Choroid plexus epithelial cell (primary cell): ENCODE results near the gene MINDY4.

ENCODE experiments used
- DNase-seq: peaks from one replicate; pipeline ENCODE4 v3.0.0-alpha.2; 2010; ENCODE audit warnings: low read depth
- H3K4me3 ChIP-seq: 2 replicates; pipeline ENCODE4 v1.5.1; 2011; ENCODE audit warnings: low read depth, mild to moderate bottlenecking, control low read depth, low read length, moderate library complexity
- CTCF ChIP-seq: conservative IDR thresholded peaks from 2 replicates; pipeline ENCODE4 v1.5.1; 2011; ENCODE audit warnings: low read depth, mild to moderate bottlenecking, control low read depth, inconsistent platforms, low read length, moderate library complexity

MINDY4 gene

DNA sequence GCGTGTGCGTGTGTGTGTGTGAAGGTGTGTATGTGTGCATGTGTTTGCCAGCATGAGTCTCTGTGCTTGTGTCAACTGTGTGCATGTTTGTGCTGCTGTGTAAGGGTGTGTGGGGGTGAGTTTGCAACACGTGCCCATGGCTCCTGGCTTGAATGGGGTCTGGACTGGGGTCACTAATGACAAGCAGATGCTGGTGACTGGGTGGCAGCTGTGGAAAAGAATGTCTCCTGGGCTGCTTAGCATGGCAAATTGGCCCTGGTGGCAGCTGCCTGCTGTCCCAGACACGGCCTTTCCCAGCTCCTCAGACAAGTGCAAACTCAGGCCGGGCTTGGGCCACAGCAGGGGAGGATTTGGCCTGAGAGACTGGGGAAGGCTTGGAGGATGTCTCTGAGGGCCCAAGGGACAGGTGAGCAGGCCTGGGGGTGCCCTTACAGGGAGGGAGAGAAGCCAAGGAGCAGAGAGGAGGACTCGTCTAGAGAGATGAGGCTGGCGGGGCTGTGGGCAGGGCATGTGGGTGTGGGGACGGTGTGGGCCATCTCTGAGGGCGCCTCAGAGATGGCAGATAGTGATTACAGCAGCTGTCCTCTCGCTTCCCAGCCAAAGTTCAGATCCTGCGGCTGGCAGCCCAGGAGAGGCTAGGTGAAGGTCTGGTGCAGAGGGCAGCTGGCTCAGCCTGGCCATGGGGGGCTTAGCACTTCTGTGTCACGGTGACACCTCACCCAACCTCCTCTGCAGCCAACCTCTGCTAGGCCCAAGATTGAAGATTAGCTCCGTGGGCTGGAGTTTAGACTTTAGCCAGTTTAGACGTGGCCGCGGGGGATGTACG is 142.0 kb downstream of the MINDY4 start:
- DNase-seq, result no peak
- no peak for TF ChIP-seq CTCF
- H3K4me3 ChIP-seq, result no peak overlapping the region

- DNase-seq, result no peak
- no peak overlapping the region for H3K4me3 ChIP-seq
- TF ChIP-seq CTCF, result no peak
Measured at GRCh38 chr7:30913821-30914515, 142.8 kb downstream of the MINDY4 start.

- no peak for DNase-seq
- no peak overlapping the region for H3K4me3 ChIP-seq
- no peak for TF ChIP-seq CTCF
Measured at GRCh38 chr7:30914596-30914995, 143.4 kb downstream of the MINDY4 start.

DNA sequence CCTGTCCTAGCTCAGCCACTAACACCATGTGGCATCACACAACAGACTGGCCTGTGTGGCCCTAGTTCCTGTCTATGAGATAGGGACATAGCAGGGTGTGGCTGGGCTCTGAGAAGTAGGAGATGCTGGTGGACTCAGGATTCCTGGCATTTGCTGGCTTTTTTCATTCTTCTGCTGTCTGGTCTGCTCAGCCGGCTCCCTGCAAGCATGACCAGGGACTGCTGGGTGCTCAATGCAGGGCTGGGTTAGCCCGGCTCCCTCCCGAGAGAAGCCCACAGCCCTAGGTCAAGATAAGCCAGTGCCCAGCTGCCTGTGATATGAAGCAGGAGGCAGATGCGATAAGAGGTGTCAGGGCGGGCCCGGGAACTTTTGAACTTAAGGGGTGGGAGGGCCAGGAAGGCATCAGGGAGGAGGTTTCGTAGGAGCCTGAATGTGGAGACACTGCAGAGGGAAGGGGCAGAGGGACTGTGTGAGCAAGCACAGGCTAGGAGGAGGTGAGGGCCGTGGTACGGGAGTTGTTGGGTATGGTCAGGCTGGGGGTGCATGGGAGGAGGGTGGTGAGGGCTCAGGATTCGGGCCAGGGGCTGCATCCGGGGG is 143.9 kb downstream of the MINDY4 start:
- no peak for DNase-seq
- no peak for TF ChIP-seq CTCF
- H3K4me3 ChIP-seq, result no peak overlapping the region

GRCh38 chr7:30915751-30916150 is 144.5 kb downstream of the MINDY4 start:
- H3K4me3 ChIP-seq, result no peak overlapping the region
- no peak for TF ChIP-seq CTCF
- DNase-seq, result no peak

DNA sequence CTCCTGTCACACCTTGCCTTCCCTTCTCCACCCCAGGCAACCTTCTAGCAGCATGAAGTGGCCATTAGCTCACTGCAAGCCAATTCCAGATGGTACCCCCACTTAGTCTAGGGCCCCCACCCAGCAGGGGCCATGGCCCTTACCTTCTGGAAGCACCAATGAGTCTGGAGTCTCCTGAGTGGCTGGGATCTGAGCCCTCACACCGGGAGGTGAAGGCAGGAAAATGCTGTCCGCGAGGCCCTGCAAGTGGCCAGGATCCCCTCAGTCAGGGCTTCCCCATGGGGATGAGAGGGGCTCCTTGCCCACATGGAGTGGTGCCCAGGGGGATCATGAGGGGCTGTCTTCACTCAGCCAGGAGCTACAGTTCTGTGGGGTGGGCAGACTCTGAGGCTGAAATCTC is 145.0 kb downstream of the MINDY4 start:
- H3K4me3 ChIP-seq, result no peak overlapping the region
- no peak for TF ChIP-seq CTCF
- no peak for DNase-seq

- H3K4me3 ChIP-seq, result no peak overlapping the region
- no peak for DNase-seq
- TF ChIP-seq CTCF, result no peak
Measured at GRCh38 chr7:30916767-30917166, 145.6 kb downstream of the MINDY4 start.
